HG02970 (cell line): Measurements from ENCODE around the gene CAMTA2.
A peak's percentile ranks its signal among the peaks of the same experiment; 100 is the strongest.

ENCODE experiments used
- ATAC-seq: cut with Tn5 transposase; IDR thresholded peaks from one replicate; pipeline ENCODE4 v1.9.1; 2021; ENCODE audit warnings: mild to moderate bottlenecking, moderate library complexity, moderate number of reproducible peaks; ENCODE audit not compliant: unreplicated experiment, low FRiP score

CAMTA2 gene

DNA sequence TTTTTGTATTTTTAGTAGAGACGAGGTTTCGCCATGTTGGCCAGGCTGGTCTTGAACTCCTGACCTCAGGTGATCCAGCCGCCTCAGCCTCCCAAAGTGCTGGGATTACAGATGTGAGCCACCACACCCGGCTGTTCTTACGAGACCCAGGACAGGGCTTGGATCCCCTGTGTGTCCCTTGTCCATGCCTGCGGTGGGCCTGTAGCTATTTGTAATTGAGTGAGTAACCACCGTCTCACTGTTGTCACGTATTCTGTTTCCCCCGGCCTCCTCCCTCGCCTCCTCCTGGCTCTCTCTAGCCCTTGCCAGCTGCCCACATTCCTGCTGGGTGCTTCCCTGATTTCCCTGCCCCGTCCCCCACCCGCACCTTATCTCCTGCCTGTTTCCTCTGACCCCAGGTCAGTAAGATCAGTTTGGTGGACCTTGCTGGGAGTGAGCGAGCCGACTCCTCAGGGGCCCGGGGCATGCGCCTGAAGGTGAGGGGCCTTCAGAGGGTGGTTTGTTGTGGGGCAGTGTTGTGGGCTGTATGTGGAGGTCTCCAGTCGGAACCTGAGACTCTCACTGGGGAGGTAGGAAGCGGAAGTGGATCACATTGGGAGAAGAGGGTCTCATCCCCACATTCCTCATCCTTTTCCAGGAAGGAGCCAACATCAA, 15.9 kb upstream of the CAMTA2 start:
- no peak for ATAC-seq

- ATAC-seq, result no peak
Observed at GRCh38 chr17:5002121-5002788, 14.8 kb upstream of the CAMTA2 start.

DNA sequence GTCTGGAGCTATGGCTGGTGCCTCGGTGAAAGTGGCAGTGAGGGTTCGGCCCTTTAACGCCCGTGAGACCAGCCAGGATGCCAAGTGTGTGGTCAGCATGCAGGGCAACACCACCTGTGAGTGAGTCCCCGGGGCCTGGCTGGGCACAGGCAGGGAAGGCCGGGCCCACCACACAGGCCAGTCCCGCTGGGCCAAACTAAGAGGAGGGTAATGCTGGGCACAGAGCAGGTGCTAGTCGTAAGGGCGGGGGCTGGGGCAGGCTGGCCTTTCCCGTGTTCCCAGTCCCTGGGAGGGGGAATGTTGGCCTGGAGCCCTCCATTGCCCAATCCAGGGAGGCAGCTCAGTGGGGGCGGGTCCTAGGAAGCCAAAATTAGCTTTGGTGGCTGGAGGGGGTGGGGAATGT, 12.8 kb upstream of the CAMTA2 start:
- ATAC-seq, result no peak

DNA sequence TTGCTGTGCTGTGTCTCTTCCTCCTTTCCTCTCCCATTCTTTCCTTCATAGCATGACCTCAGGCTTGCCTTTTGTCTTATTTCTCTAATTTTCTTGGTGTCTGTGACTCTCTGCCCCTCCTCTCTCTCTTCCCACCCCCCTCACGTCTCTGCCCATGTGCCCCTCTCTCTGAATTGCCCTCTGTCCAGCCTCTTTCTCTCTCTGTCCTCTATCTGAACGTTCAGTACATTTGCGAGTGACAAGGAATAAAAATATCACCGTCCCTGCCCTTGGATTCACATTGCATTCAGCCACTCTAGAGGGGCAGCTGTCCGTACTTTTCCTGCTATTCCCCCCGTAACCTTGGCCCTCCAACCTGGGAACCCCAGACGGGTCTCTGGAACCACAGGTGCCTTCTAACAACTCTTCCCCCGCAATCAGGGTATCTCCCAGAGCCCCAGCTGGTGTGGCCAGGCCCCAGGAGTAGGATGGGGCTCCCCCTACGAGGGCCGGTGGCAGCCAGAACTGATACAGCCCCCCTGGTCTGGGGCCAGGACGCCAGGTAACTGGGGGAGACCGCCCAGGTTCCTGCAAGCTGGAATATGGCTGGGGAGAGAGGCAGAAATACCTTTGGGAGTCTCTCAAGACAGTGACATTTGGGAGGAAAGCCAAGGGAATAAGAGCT, 12.1 kb upstream of the CAMTA2 start:
- no peak for ATAC-seq

GRCh38 chr17:4998732-4999429, 11.4 kb upstream of the CAMTA2 start:
- no peak for ATAC-seq

GRCh38 chr17:4998027-4998731, 10.7 kb upstream of the CAMTA2 start:
- ATAC-seq, result peak; percentile 2

- peak; percentile 89 for ATAC-seq
Observed at GRCh38 chr17:4997302-4998026, 10.0 kb upstream of the CAMTA2 start, which contains the start of the genes INCA1 and KIF1C. Gene INCA1, minus strand, starts transcription at chr17:4997522. Its CDS starts 3,085 bp downstream, at chr17:4994437. Gene KIF1C, plus strand, starts transcription at chr17:4997950. Its CDS starts 2,297 bp downstream, at chr17:5000247.

DNA sequence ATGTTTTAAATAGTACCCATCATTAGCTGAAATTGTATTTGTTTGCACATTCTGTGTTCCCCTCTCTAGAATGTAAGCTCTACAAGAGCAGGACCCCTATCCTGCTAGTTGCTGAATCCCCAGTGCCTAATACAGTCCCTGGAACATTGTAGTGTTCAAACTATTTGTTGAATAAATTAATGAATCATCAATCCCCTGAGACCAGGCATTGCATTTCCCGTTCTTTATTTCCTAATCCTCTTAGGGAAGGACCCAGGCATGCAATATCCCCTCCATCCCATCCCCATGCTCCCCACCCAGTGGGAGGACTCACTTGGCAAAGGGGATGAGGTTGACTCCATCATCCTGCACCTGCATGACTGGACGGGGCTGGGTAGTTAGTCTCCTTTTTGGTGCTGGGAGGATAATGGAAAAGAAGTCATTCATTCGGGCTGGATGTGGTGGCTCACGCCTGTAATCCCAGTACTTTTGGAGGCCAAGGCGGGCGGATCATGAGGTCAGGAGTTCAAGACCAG, 6.7 kb upstream of the CAMTA2 start:
- no peak for ATAC-seq

DNA sequence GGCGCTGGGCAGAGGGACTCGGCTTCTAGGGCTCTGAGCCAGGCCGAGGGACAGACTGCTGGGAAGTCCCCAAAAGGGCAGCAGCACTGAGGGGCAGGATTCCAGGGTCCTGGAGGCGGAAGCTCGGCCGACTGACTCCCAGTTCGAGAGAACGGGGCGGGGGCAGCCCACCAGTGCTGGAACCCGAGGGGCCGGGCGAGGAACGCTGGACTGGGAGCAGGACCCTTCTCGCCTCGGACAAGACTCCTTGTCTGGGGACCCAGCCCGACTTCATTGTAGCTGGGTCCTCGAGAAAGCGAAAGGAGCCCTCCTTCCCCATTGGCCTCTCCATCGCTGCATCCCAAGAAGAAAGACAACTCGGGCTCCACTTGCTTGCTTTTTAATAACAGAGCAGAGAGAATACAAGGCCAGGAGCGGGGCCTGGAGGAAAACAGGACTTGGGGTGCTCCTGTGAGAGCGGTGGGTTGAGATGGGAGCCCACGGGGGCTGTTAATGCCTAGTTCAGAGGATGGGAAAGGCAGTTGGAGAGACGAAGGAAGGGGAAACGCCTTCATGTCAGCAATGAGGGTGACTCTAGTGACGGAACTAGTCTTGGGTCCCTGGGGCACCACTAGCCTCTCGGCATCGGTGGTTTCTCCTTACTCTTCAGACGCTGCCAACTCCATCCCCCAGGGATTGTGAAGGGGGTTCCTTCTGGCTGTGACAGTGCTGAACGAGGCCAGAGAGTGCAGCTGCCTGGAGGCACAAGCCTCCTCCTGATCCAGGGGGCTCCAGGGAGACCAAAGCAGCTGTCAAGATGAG, 492 bp upstream of the CAMTA2 start:
- no peak for ATAC-seq

DNA sequence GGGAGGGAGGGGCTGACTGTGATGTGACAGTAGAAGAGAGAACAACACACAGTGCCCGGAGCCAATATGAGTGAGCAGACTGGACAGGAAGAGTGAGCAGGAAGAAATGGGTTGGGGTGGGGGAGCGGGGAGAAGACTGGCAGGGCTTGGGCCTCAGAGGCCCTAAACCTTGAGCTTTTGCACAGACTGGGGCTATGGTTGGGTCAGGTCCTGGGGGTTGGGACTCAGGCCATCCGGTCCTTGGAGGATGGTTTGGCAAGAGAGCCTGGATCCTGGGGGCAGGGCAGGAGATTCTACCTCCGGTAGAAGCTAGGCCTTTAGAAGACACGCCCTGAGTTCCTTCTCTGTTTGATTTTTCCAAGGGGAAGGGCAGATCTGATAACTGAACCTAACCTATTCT, 1.1 kb downstream of the CAMTA2 start:
- no peak for ATAC-seq

GRCh38 chr17:4982305-4982704, 5.2 kb downstream of the CAMTA2 start:
- ATAC-seq, result no peak

DNA sequence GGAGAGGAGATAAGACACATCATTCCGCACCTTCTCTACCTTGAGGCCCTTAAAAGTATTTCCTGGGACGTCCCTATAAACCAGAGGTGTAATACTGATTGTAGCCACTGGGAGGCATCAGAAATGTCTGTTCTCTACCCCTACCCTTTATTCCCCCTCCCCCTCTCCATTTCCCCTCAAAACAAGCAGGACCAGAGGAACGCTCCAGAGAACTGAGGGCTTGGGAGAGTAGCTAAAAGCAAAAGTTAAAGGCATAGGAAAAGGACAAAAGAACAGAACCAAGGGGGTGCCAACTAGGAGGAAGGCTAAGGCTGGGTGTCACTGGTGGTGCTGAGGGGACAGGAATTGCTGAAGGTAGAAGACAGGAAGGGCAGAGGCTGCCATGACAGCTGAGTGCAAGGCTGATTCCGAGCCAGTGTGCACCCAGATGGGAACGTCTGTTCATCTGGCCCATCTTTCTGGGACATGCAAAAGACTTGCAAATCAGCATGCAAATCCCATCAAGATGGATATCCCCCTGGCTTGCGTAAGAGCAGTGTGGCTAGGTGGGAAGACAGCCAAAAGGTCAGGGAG, 6.7 kb downstream of the CAMTA2 start:
- no peak for ATAC-seq

- ATAC-seq, result no peak
Observed at GRCh38 chr17:4978726-4979125, 8.7 kb downstream of the CAMTA2 start.

DNA sequence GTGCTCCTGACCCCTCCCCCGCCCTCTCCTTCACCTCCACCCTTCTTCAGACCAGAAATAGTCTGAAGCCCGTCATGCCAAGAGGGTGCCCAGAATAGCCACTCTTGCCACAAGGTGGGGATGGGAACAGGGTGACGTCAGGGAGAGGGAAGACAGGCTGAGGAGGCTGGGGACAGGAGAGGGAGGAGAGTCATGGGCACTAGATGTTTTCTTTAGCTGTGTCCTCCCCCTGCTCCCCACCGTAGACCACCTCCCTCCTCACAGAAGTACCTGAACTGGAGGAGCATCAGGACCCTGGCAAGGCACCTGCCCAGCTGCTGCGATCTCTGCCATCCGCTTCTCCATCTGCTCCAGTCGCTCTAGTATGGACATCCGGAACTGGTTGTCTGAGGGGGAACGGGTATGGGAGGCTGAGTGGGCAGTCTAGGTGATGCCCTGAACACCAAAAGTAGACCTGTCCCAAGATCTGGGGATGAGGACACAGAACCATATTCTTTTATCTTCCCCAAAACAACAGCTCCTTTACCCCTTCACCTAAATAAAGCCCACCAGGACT, 13.3 kb downstream of the CAMTA2 start:
- ATAC-seq, result no peak

DNA sequence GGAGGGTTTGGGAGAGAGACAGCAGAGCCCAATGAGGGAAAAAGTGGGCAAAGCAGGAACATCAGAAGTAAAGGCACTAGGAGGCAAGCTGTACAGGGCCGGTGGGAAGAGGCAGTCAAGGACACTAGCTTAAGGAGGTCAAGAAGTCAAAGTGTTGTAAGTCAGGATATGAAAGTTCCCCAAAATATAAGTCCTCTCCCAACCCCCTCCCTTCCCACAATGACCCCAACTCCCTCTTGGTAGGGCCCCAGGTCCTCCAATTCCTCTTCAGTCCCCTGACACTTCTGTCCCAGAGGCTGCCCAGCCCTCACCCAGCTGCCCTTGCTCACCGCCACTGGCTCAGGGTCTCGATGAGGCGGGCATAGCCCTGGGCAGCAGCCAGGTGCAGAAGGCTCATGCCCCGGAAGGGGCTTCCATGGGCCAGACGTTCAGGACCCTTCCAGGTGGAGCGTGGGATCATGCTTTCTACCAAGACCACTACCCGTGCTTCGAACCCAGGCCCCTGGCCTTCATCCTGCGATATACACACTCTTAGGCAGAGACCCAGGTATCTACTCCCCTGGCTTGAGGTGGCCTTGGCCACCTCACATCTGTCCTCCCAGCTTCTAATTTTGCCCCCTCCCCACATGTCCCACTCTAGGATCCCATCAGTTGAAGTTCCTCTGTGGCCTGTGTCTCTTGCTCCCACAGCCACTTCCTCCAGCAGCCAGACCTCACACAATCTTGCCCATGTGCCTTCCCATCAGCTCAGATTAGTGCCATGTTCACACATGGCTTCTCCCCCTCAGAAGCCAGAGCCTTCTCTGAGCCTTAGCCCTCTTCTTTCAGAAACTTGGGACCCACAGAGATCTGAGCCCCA, 14.0 kb downstream of the CAMTA2 start:
- ATAC-seq, result no peak

DNA sequence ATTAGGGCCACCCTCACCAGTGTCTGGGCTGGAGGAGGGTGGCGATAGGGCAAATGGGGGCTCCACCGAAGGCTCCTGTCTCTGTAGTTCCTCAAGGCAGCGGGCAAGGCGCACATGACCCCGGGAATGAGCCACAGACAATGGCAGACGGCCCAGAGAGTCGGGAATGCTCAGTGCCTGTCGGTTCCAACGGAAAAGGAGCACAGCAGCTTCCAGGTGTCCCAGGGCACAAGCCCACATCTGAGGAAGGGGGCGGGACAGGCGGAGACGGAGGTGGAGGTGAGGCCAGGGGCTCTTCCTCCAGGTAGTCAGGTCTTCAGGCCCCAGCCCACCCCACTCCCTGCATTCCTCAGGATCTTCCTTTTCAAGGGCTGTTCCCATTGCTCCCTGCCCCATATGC, 14.7 kb downstream of the CAMTA2 start:
- no peak for ATAC-seq

DNA sequence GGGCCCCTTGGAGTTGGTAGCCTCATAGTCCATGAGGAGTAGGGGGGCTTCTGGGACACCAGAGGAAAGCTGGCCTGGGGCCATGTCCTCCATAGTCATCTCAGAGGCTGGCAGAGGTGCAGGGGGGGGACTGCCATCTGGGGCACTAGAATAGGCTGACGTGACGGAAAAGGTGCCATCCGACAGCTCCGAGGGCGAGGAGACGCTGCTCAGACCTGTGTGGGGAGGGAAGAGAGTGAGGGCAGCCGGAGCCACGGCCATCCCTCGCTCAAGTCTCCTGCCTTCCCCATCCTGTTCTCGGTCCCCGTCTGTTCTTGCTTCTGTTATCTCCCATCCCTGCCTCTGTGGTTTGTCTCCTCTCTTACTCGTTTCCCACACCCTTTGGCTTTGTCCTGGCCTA, 15.2 kb downstream of the CAMTA2 start:
- no peak for ATAC-seq
